CD14-positive monocyte (primary cell): ENCODE data around the gene ARHGEF9. TPM values are rescaled to one million over a fixed set of nuclear protein-coding genes. Genes with fewer than 3 reads are reported as not detected.

Experiments used
- DNase-seq, 3 donors: peaks; one replicate each; pipeline ENCODE4 v3.0.0-alpha.2; 2011 to 2022
- H2AFZ ChIP-seq: 2 replicates; pipeline ENCODE4 v1.6.0; 2012; ENCODE audit warnings: mild to moderate bottlenecking, low read depth, low read length, inconsistent platforms; ENCODE audit not compliant: insufficient read depth, poor library complexity, severe bottlenecking
- H3K27ac ChIP-seq, 2 donors: 1 replicate in 1 of 2; 2 replicates in 1 of 2; pipeline ENCODE4 v1.5.1; 2012 to 2013; ENCODE audit warnings: low read length in 2 of 2, control low read depth in 1 of 2, inconsistent platforms in 1 of 2, low read depth in 1 of 2, mild to moderate bottlenecking in 1 of 2
- H3K27me3 ChIP-seq, 2 donors: one replicate each; pipeline versions ENCODE4 v1.6.0 to v1.6.1; 2011 to 2013; ENCODE audit warnings: low read length in 2 of 2; ENCODE audit not compliant: control insufficient read depth in 2 of 2, insufficient read depth in 2 of 2
- H3K36me3 ChIP-seq, 2 donors: replicated peaks in 1 of 2; 1 replicate in 1 of 2; 2 replicates in 1 of 2; pipeline versions ENCODE4 v1.5.1 to v1.6.1; 2012 to 2013; ENCODE audit warnings: low read length in 2 of 2, control low read depth in 1 of 2, inconsistent platforms in 1 of 2, mild to moderate bottlenecking in 1 of 2; ENCODE audit not compliant: insufficient read depth in 2 of 2, control insufficient read depth in 1 of 2
- H3K4me1 ChIP-seq, 2 donors: 1 replicate in 1 of 2; 2 replicates in 1 of 2; pipeline versions ENCODE4 v1.5.1 to v1.6.1; 2012 to 2013; ENCODE audit warnings: low read length in 2 of 2, control low read depth in 1 of 2, inconsistent platforms in 1 of 2, mild to moderate bottlenecking in 1 of 2, moderate library complexity in 1 of 2; ENCODE audit not compliant: insufficient read depth in 2 of 2, control insufficient read depth in 1 of 2
- H3K4me2 ChIP-seq: replicated peaks from 2 replicates; pipeline ENCODE3; 2012; ENCODE audit warnings: low read length, moderate library complexity, mild to moderate bottlenecking; ENCODE audit not compliant: poor library complexity, severe bottlenecking; ENCODE audit errors: extremely low read depth
- H3K4me3 ChIP-seq, 3 experiments: fragments of 200-600 bp in 1 of 3; sonication (generic) in 1 of 3; replicated peaks in 1 of 3; 1 replicate in 2 of 3; 2 replicates in 1 of 3; pipeline ENCODE4 v1.5.1; 2011 to 2013; ENCODE audit warnings: low read length in 3 of 3, mild to moderate bottlenecking in 3 of 3, control low read depth in 2 of 3, low read depth in 2 of 3, inconsistent platforms in 1 of 3, moderate library complexity in 1 of 3
- H3K79me2 ChIP-seq: 2 replicates; pipeline ENCODE4 v1.6.0; 2012; ENCODE audit warnings: mild to moderate bottlenecking, control low read depth, inconsistent platforms, low read length, moderate library complexity; ENCODE audit not compliant: insufficient read depth
- H3K9ac ChIP-seq: 2 replicates; pipeline ENCODE4 v1.6.0; 2017; ENCODE audit warnings: low read length, mild to moderate bottlenecking; ENCODE audit not compliant: insufficient read depth, poor library complexity, severe bottlenecking
- H3K9me3 ChIP-seq, 2 donors: replicated peaks in 1 of 2; 1 replicate in 1 of 2; 2 replicates in 1 of 2; pipeline versions ENCODE4 v1.5.1 to v1.6.1; 2012 to 2013; ENCODE audit warnings: low read length in 2 of 2, control low read depth in 1 of 2; ENCODE audit not compliant: control insufficient read depth in 1 of 2, insufficient read depth in 1 of 2
- H4K20me1 ChIP-seq: 2 replicates; pipeline ENCODE4 v1.6.0; 2012; ENCODE audit warnings: mild to moderate bottlenecking, low read length, control low read depth, moderate library complexity; ENCODE audit not compliant: insufficient read depth
- H3K27ac Mint-ChIP-seq, 7 donors: one replicate each; pipeline ENCODE4 v1.8.0; 2020; ENCODE audit warnings: mild to moderate bottlenecking in 7 of 7, mixed read lengths in 7 of 7, moderate library complexity in 6 of 7, inconsistent platforms in 2 of 7
- H3K27me3 Mint-ChIP-seq, 3 donors: one replicate each; pipeline ENCODE4 v1.8.0; 2021 to 2022; ENCODE audit warnings: low read depth in 3 of 3, mild to moderate bottlenecking in 3 of 3, mixed read lengths in 3 of 3, moderate library complexity in 3 of 3, inconsistent platforms in 1 of 3
- H3K36me3 Mint-ChIP-seq, 2 donors: one replicate each; pipeline ENCODE4 v1.8.0; 2020; ENCODE audit warnings: mixed read lengths in 2 of 2, inconsistent platforms in 1 of 2, mild to moderate bottlenecking in 1 of 2
- H3K4me1 Mint-ChIP-seq: one replicate; pipeline ENCODE4 v1.8.0; 2020; ENCODE audit warnings: mild to moderate bottlenecking, mixed read lengths
- H3K4me3 Mint-ChIP-seq, 2 donors: one replicate each; pipeline ENCODE4 v1.8.0; 2020; ENCODE audit warnings: mild to moderate bottlenecking in 2 of 2, mixed read lengths in 2 of 2, moderate library complexity in 1 of 2
- H3K9me3 Mint-ChIP-seq, 7 donors: one replicate each; pipeline ENCODE4 v1.8.0; 2020 to 2022; ENCODE audit warnings: mixed read lengths in 7 of 7, mild to moderate bottlenecking in 6 of 7, moderate library complexity in 6 of 7, inconsistent platforms in 2 of 7
- WGBS: methylation state at CpG from one replicate; pipeline ENCODE4 v1.1.5; 2013; ENCODE audit warnings: missing lambda C conversion rate; ENCODE audit not compliant: insufficient coverage; 5-methylcytosine and 5-hydroxymethylcytosine counted together
- intact Hi-C, 2 donors: fragments of 100-400 bp; cut with micrococcal nuclease; formaldehyde crosslinking; loops; one replicate each; pipeline versions ENCODE4 v1.15.0 to v1.15.1; 2023
- polyA plus RNA-seq, 3 donors: library from polyadenylated mRNA; depleted of rRNA in 1 of 3; unstranded in 2 of 3; stranded (reverse) in 1 of 3; fragments of 300-500 nt in 2 of 3; fragments of >200 nt in 1 of 3; fragmentation: Illumina TruSeq in 2 of 3; gene quantifications; 1 replicate in 2 of 3; 2 replicates in 1 of 3; pipeline ENCODE4 v1.2.3, GENCODE V29; 2012 to 2021
- TF ChIP-seq, protein P1 (sequence below): fragments of 200-600 bp; IDR thresholded peaks from one replicate; pipeline ENCODE4 v1.8.0; 2022; ENCODE audit warnings: antibody characterized with exemption, mild to moderate bottlenecking

Gene ARHGEF9
- polyA plus RNA-seq, 3 donors = 0.84 to 5.5 (median 2.6) TPM

DNA sequence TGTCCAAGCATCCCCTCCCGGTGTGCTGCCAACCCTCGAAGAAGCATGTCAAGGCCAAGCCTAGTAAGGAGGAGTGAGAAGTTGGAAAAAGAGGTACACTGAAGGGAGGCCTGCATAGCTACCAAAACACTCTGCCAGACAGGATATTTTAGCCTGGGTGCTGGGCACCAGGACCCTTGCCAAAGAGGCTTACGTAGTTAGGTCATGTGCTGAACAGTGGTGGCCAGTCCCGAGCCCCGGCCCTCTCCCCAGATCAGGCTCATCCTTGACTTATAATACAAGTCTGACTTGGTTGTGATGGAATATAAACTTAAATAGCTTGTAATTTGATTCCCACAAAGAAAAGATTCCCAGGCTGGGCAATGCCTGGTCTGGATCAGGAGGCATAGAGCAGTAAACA is 149.3 kb downstream of the ARHGEF9 start:
- H3K36me3 ChIP-seq = no peaks in the 10 kb centered on the region
- intact Hi-C loops = no loop called here
- H3K27ac Mint-ChIP-seq = no peak overlapping the region
- peaks cover 0 to 3% (median 0%) of the 10 kb centered on the region in 3 donors for H3K27me3 Mint-ChIP-seq
- H3K4me1 ChIP-seq = no peaks in the 10 kb centered on the region
- no peaks in the 10 kb centered on the region for H4K20me1 ChIP-seq
- no peak for DNase-seq
- TF ChIP-seq, protein P1, sequence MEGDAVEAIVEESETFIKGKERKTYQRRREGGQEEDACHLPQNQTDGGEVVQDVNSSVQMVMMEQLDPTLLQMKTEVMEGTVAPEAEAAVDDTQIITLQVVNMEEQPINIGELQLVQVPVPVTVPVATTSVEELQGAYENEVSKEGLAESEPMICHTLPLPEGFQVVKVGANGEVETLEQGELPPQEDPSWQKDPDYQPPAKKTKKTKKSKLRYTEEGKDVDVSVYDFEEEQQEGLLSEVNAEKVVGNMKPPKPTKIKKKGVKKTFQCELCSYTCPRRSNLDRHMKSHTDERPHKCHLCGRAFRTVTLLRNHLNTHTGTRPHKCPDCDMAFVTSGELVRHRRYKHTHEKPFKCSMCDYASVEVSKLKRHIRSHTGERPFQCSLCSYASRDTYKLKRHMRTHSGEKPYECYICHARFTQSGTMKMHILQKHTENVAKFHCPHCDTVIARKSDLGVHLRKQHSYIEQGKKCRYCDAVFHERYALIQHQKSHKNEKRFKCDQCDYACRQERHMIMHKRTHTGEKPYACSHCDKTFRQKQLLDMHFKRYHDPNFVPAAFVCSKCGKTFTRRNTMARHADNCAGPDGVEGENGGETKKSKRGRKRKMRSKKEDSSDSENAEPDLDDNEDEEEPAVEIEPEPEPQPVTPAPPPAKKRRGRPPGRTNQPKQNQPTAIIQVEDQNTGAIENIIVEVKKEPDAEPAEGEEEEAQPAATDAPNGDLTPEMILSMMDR = no peak
- no peak overlapping the region for H3K4me3 ChIP-seq
- H3K9me3 ChIP-seq = peaks cover 4 to 18% of the 10 kb centered on the region in 2 donors
- no peaks in the 10 kb centered on the region for H3K4me1 Mint-ChIP-seq
- no peak overlapping the region for H3K4me3 Mint-ChIP-seq
- H2AFZ ChIP-seq = no peak overlapping the region
- H3K27ac ChIP-seq = no peak overlapping the region
- WGBS = no CpG with 5 or more reads among the region's 5 CpGs
- no peaks in the 10 kb centered on the region for H3K79me2 ChIP-seq
- H3K4me2 ChIP-seq = no peak overlapping the region
- H3K9me3 Mint-ChIP-seq = peaks cover 4 to 29% (median 13%) of the 10 kb centered on the region in 7 donors
- H3K36me3 Mint-ChIP-seq = peaks cover 10 to 11% of the 10 kb centered on the region in 2 donors
- H3K9ac ChIP-seq = no peak overlapping the region
- H3K27me3 ChIP-seq = no peaks in the 10 kb centered on the region

DNA sequence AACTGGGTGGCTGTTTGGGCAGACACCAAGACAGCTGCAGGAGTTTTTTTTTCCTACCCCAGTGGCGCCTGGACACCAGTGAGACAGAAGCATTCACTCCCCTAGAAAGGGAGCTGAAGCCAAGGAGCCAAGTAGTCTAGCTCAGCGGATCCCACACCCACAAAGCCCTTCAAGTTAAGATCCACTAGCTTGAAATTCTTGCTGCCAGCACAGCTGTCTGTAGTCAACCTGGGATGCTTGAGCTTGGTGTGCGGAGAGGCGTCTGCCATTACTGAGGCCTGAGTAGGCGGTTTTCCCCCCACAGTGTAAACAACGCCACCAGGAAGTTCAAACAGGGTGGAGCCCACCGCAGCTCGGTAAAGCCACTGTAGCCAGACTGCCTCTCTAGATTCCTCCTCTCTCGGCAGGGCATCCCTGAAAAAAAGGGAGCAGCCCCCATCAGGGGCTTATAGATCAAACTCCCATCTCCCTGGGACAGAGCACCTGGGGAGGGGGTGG is 171.4 kb downstream of the ARHGEF9 start:
- Histone ChIP-seq H3K79me2 (no peaks in the 10 kb centered on the region), H3K27me3 (no peaks in the 10 kb centered on the region), H3K36me3 (no peaks in the 10 kb centered on the region), H4K20me1 (no peaks in the 10 kb centered on the region), H2AFZ (no peak overlapping the region), H3K4me2 (no peak overlapping the region), H3K4me3 (no peak overlapping the region), H3K27ac (no peak overlapping the region), H3K9ac (no peak overlapping the region), H3K4me1 (no peaks in the 10 kb centered on the region), H3K9me3 (peaks cover 0 to 8% of the 10 kb centered on the region in 2 donors)
- peaks cover 2 to 15% (median 7%) of the 10 kb centered on the region in 7 donors for H3K9me3 Mint-ChIP-seq
- no peak overlapping the region for H3K4me3 Mint-ChIP-seq
- WGBS = 90% methylated on average over 3 of the region's 9 CpGs
- TF ChIP-seq, protein P1 = no peak
- no peak for DNase-seq
- no peak overlapping the region for H3K27ac Mint-ChIP-seq
- H3K4me1 Mint-ChIP-seq = no peaks in the 10 kb centered on the region
- H3K36me3 Mint-ChIP-seq = no peaks in the 10 kb centered on the region
- intact Hi-C loops = no loop called here
- H3K27me3 Mint-ChIP-seq = peaks cover 0 to 2% (median 0%) of the 10 kb centered on the region in 3 donors
